Panc1 (cell line): ENCODE results near the gene LRRK1. TPM values are rescaled to one million over a fixed set of nuclear protein-coding genes. Genes with fewer than 3 reads are reported as not detected.
A peak's percentile ranks its signal among the peaks of the same experiment; 100 is the strongest.

Experiments used
- ATAC-seq: fragments of 200-7000 bp; cut with Tn5 transposase; 2 replicates; pipeline ENCODE4 v1.9.1; 2020; ENCODE audit warnings: mild to moderate bottlenecking, moderate library complexity
- BruUV-seq: library from RNA; stranded (reverse); fragments of 400-500 nt; replicated peaks from 2 replicates; lab custom pipeline; 2021; lab: Mats Ljungman, UMichigan
- CTCF ChIA-PET: fragments of 300-600 bp; sonication (Branson Sonifier 250); formaldehyde crosslinking; loops from one replicate; lab custom pipeline; 2022; ENCODE audit warnings: antibody characterized with exemption; lab: Charles Lee
- POLR2A ChIA-PET: fragments of 300-600 bp; sonication (Branson Sonifier 250); formaldehyde crosslinking; loops from one replicate; lab custom pipeline; 2022; ENCODE audit warnings: antibody characterized with exemption; lab: Charles Lee
- DNase-seq: peaks from one replicate; pipeline ENCODE4 v3.0.0-alpha.2; 2010; ENCODE audit warnings: low read depth, low spot score
- H3K27ac ChIP-seq: 2 replicates; pipeline ENCODE4 v1.5.1; 2011; ENCODE audit warnings: mild to moderate bottlenecking, low read length, inconsistent platforms
- H3K27me3 ChIP-seq: fragments of 200-500 bp; sonication (Bioruptor generic); 2 replicates; pipeline ENCODE4 v1.6.0; 2014; ENCODE audit warnings: low read length, inconsistent platforms; ENCODE audit not compliant: control insufficient read depth, insufficient read depth
- H3K36me3 ChIP-seq: fragments of 200-500 bp; sonication (Bioruptor generic); 2 replicates; pipeline ENCODE4 v1.5.1; 2014; ENCODE audit warnings: inconsistent platforms, mild to moderate bottlenecking, low read length, moderate library complexity; ENCODE audit not compliant: control insufficient read depth, insufficient read depth
- H3K4me1 ChIP-seq: 2 replicates; pipeline ENCODE4 v1.5.1; 2011; ENCODE audit warnings: inconsistent platforms, mild to moderate bottlenecking, low read length, moderate library complexity; ENCODE audit not compliant: control insufficient read depth, insufficient read depth
- H3K4me3 ChIP-seq, 2 experiments: 2 replicates each; pipeline ENCODE4 v1.5.1; 2011 to 2012; ENCODE audit warnings: low read depth in 2 of 2, low read length in 2 of 2, mild to moderate bottlenecking in 2 of 2, inconsistent platforms in 1 of 2, moderate library complexity in 1 of 2
- H3K9me3 ChIP-seq: fragments of 200-500 bp; sonication (Bioruptor generic); 2 replicates; pipeline ENCODE4 v1.5.1; 2014; ENCODE audit warnings: low read depth, mild to moderate bottlenecking, inconsistent platforms, low read length, moderate library complexity; ENCODE audit not compliant: control insufficient read depth, insufficient read depth
- CTCF ChIP-seq: fragments of 450-650 bp; IDR thresholded peaks from 2 replicates; pipeline ENCODE4 v1.5.1; 2017; ENCODE audit warnings: mild to moderate bottlenecking
- POLR2AphosphoS5 ChIP-seq: IDR thresholded peaks from 2 replicates; pipeline ENCODE4 v1.6.1; 2012; ENCODE audit warnings: mild to moderate bottlenecking, low read depth, low read length, moderate library complexity
- REST ChIP-seq, 2 experiments: IDR thresholded peaks; 2 replicates each; pipeline ENCODE4 v1.6.1; 2011 to 2012; ENCODE audit warnings: low read depth in 2 of 2, control low read depth in 1 of 2, low read length in 1 of 2, mild to moderate bottlenecking in 1 of 2, moderate library complexity in 1 of 2; ENCODE audit not compliant: insufficient read depth in 1 of 2
- SIN3A ChIP-seq: IDR thresholded peaks from 2 replicates; pipeline ENCODE4 v1.6.1; 2012; ENCODE audit warnings: low read depth, mild to moderate bottlenecking, low read length, moderate library complexity, borderline replicate concordance; ENCODE audit not compliant: insufficient read depth
- TCF7L2 ChIP-seq: IDR thresholded peaks from 2 replicates; pipeline ENCODE4 v1.6.1; 2011; ENCODE audit warnings: mild to moderate bottlenecking, low read depth, low read length, inconsistent platforms
- in situ Hi-C: cut with HindIII; loops from 2 replicates; pipeline ENCODE4 v1.10.0; 2016; ENCODE audit warnings: low sequenced_read_pairs, low pct_unique_long_range_greater_than_20kb
- intact Hi-C: fragments of 100-400 bp; cut with micrococcal nuclease; formaldehyde crosslinking; loops from one replicate; pipeline ENCODE4 v1.10.0; 2022; ENCODE audit not compliant: unreplicated experiment
- total RNA-seq: library from RNA; stranded (reverse); gene quantifications from one replicate; pipeline ENCODE4 v1.2.1, GENCODE V29; 2021; ENCODE audit not compliant: unreplicated experiment

LRRK1 gene
- total RNA-seq, 1 experiment from 2014 or later: 88.0 TPM

GRCh38 chr15:100878648-100879047, 40.5 kb upstream of the LRRK1 start:
- Histone ChIP-seq H3K36me3 (peaks cover 3% of the 10 kb centered on the region; the same call in 1 of the 2 replicates), H3K4me1 (peaks cover 33% of the 10 kb centered on the region), H3K27me3 (no peaks in the 10 kb centered on the region), H3K27ac (peak overlapping the region; percentile 75), H3K9me3 (no peaks in the 10 kb centered on the region), H3K4me3 (peak overlapping the region; percentile 41 to 81)
- BruUV-seq: no TSS peak
- DNase-seq: no peak
- CTCF ChIA-PET: no interaction called here
- POLR2A ChIA-PET: no interaction called here
- intact Hi-C loops (no loop called here), in situ Hi-C loops (no loop called here)
- no peak for ATAC-seq
- no peak for TF ChIP-seq POLR2AphosphoS5
- no peak for TF ChIP-seq SIN3A
- no peak for TF ChIP-seq TCF7L2

GRCh38 chr15:100879061-100879463, 40.1 kb upstream of the LRRK1 start:
- H3K27me3 ChIP-seq: no peaks in the 10 kb centered on the region
- H3K4me3 ChIP-seq: peak overlapping the region; percentile 81
- H3K4me1 ChIP-seq: peaks cover 32% of the 10 kb centered on the region
- no peaks in the 10 kb centered on the region for H3K9me3 ChIP-seq
- in situ Hi-C loops (no loop called here), intact Hi-C loops (no loop called here)
- ChIA-PET CTCF (interaction anchor here (0.9 kb wide), 1 partner anchor 208 kb away, joined by 3 read pairs; no protein-coding TSS in a partner anchor), POLR2A (no interaction called here)
- DNase-seq (no peak), ATAC-seq (peak; percentile 58)
- TF ChIP-seq TCF7L2 (peak; percentile 43; the same call in 1 of the 2 replicates), CTCF (no peak), POLR2AphosphoS5 (no peak), SIN3A (no peak; the same call in 1 of the 2 replicates), REST (IDR thresholded peaks at IDR 0.05; ENCODE audit: insufficient read depth in 1 of 2, low read depth in 2 of 2, low read length in 1 of 2) (no peak)
- peak overlapping the region; percentile 75 for H3K27ac ChIP-seq
- BruUV-seq: no TSS peak
- H3K36me3 ChIP-seq: peaks cover 3% of the 10 kb centered on the region; the same call in 1 of the 2 replicates

GRCh38 chr15:100879464-100880138, 39.6 kb upstream of the LRRK1 start, which contains the start of gene ALDH1A3:
Gene ALDH1A3, plus strand, starts transcription at chr15:100879831. Its CDS starts 77 bp downstream, at chr15:100879908.
- intact Hi-C loops: no loop called here
- in situ Hi-C loops: no loop called here
- Histone ChIP-seq H3K4me3 (peak within 1 kb of the TSS; percentile 81), H3K9me3 (no peaks in the 10 kb centered on the region), H3K36me3 (peaks cover 3% of the 10 kb centered on the region; the same call in 1 of the 2 replicates), H3K27ac (peak within 1 kb of the TSS; percentile 84), H3K4me1 (peaks cover 31% of the 10 kb centered on the region), H3K27me3 (no peaks in the 10 kb centered on the region)
- BruUV-seq: no TSS peak
- ChIA-PET POLR2A (no interaction called here), CTCF (interaction anchor here (0.9 kb wide), 1 partner anchor 209 kb away, joined by 3 read pairs; no protein-coding TSS in a partner anchor)
- TF ChIP-seq SIN3A (peak; percentile 75; the same call in 1 of the 2 replicates), POLR2AphosphoS5 (peak; percentile 82), CTCF (no peak)
- ATAC-seq (peak; percentile 89), DNase-seq (no peak)
